Fibroblast of skin of back (primary cell): Measurements from ENCODE around the gene CEACAM3.

ENCODE experiments used
- DNase-seq: peaks from one replicate; pipeline ENCODE4 v3.0.0-alpha.2; 2013

The CEACAM3 gene

DNA sequence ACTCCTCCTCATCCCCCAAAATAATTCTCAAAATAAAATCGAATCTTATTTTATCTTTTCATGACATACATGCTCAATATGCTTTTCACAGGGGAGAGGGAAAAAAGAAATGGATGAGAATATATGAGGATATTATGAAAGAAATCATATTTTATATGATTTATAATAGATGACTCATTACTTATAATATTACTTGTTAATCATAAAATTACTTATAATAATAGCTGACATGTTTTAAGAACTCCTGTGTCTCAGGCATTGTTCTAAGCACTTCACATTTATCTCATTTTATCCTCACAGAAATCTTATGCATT is 3.0 kb upstream of the CEACAM3 start:
- no peak for DNase-seq

GRCh38 chr19:41795031-41795461 is 1.3 kb upstream of the CEACAM3 start:
- peak; percentile 31 for DNase-seq

GRCh38 chr19:41796901-41797300 is 514 bp downstream of the CEACAM3 start:
- no peak for DNase-seq

GRCh38 chr19:41799444-41800000 is 3.1 kb downstream of the CEACAM3 start:
- no peak for DNase-seq

DNA sequence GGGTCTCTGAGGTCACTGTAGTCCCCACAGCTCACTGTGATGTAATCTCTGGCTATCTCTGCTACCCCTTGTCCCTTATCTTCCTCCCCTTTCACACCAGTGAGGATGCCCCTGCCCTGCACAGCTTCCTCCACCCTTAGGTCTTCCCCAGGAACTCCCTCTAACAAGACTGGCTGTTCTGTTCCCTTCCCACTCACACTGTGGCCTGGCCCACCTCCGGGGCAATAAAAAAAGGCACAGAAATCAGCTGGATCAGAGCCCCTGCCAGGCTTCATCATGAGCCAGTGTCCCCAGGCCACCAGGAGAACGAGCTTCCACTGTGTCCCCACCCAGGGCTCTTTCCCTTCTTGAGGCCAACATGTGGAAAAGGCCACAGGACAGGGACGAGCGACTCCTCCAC is 4.6 kb downstream of the CEACAM3 start:
- no peak for DNase-seq

DNA sequence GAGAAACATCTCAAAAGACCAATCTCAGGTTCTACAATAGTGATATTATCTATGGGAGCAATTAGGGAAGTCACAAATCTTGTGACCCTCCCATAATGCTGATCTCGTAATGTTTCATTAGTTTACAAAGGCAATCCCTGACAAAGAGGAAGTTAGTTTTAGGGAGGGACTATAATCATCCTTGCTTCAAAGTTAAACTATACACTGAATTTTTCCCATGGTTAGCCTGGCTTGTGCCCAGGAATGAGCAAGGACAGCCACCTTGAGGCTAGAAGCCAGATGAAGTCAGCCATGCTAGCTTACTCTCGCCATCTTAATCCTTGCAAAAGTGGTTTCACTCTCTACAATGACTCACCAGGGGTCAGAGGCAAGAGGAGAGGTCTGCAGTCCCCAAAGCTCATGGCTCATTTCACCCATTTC is 5.4 kb downstream of the CEACAM3 start:
- no peak for DNase-seq

DNA sequence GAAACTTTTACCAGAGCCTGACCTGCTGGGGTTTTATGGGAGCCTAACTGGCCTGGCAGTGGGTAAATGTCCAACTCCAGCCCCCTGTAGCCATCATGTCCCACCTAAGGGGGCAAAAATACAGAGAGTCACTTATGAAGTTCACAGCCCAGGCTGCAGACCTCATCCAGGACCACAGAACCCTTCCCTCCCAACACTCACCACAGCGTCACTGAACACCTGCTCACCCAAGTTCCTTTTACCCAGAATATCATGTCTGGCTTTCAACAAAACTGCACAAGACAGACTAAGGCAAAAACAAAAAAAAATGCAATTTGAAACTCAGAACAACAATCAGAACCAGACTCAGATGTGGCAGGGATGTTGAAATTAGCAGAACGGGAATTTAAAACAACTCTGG is 6.4 kb downstream of the CEACAM3 start:
- DNase-seq, result no peak

GRCh38 chr19:41804336-41804735 is 7.9 kb downstream of the CEACAM3 start:
- no peak for DNase-seq

DNA sequence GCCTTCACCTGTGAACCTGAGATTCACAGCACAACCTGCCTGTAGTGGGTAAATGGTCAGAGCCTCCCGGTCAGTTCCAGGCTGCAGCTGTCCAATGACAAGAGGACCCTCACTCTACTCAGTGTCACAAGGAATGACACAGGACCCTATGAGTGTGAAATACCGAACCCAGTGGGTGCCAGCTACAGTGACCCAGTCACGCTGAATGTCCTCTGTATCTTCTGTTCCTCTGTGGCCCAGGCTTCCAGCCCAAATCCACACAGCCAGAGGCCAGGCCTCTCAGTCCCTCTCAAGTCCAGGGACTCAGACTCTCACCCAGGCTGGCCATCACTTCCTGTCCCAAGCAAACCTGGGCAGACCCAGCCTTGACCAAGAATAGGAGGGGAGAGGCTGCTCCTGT is 10.8 kb downstream of the CEACAM3 start:
- no peak for DNase-seq

GRCh38 chr19:41808663-41809566 is 12.5 kb downstream of the CEACAM3 start:
- no peak for DNase-seq

GRCh38 chr19:41810301-41810700 is 13.9 kb downstream of the CEACAM3 start:
- no peak for DNase-seq

DNA sequence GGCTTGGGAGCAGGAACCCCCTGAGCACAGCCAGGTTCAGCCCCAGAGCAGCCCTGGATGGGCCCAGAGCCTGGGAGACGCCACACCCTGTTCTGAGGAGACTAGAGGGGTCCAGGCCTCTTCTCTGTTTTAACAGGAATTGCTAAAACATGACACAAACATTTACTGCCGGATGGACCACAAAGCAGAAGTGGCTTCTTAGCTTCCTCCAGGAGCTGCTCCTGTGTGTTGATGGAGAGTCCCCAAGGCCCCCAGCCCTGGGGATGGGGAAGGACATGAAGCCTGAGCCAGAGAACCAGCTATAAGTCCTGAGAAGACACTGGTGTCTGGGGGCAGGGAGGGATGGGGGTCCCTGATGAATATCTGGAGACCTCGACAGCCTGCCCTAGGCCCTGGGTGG is 14.6 kb downstream of the CEACAM3 start:
- DNase-seq, result no peak

DNA sequence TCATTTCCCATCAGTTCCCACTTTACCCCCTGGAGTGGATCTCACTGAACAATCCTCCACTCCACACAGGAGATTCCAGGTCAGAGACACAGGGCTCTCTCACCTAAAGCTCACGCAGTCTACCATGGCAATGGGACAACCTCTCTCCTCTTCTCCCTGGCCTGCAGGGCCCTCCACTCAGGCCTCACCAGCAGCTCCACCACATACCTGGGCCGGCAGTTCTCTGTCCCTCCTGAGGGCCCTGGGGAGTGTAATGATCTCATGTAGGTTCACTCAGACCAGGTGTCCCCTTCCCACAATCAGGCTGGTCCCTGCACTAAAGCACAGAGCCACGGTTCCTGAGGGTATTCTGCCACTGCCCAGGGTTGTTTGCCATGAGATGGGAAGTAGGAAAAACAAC is 15.6 kb downstream of the CEACAM3 start:
- DNase-seq, result no peak

GRCh38 chr19:41813911-41814310 is 17.5 kb downstream of the CEACAM3 start:
- no peak for DNase-seq

GRCh38 chr19:41815301-41815700 is 18.9 kb downstream of the CEACAM3 start:
- DNase-seq, result no peak

DNA sequence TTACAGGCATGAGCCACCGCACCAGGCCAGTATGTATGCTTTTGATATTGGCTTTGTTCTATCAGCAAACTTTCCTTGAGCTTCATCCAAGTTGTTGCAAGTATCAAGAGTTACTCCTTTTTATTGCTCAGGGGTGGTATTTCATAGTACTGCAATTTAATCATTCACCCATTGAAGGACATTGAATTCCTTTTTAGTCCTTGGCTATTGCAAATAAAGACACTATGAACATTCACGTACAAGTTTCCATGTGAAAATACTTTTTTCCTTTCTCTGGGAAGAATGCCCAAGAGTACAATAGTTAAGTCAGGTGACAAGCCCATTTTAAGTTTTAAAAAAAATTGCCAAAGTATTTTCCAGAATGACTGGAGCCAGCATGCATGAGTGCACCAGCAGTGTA is 20.4 kb downstream of the CEACAM3 start:
- DNase-seq, result no peak

DNA sequence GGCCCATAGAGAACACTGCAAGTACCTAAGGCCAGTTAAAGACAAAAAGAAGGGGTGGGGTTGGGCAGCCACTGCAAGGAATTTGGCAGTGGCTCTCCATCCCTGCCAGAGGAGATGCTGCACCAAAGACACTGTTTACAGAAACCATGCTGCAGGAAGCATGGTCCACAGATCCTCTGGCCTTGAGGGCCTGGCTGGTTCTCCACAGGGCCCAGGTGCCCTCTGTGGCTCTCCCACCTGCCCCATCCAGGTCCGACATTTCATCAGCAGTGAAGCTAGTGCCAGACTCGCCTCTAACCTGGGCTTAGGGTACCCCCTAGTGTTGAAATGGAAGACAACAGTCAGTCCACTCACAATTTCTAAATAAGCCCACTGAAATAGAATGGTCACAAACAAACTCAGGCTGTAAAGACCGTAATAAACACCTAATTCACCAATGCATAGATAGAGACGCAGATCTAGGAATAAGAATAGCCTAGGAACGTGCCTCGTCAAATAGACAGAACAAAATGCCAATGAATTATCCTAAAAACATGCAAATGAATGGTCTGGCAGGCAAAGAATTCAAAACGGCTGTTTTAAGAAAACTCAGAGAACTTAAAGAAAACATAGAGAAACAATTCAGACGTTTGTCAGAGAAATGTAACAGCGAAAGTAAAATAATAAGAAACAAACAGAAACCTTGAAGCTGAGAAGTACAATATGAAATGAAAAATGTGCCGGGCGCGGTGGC is 24.8 kb downstream of the CEACAM3 start:
- no peak for DNase-seq

GRCh38 chr19:41837981-41838708 is 41.8 kb downstream of the CEACAM3 start:
- DNase-seq, result no peak

DNA sequence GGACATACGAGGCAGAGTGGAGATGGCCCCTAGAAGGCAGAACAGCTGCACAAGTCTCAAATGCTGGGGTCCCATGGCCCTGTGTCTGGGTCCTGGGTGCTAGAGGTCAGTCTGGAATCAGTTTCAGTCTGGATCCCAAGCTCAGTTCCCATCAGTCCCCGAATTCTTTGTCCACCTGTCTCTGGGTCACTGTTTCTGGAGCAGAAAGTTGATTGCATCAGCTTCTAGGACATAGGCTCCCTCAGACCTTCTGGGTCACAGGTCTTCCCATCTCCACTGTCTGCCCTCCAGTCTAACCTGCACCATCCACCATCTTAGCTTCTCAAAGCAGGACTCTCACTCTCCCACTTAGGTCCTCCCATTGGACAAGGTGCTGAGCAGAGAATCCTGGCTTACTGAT is 42.8 kb downstream of the CEACAM3 start:
- DNase-seq, result no peak

- DNase-seq, result no peak
Measured at GRCh38 chr19:41843371-41843770, 47.0 kb downstream of the CEACAM3 start.

GRCh38 chr19:41844601-41845000 is 48.2 kb downstream of the CEACAM3 start, which contains the start of gene LYPD4:
TSS of gene LYPD4 (minus strand) at chr19:41844683. CDS start at chr19:41839285, 5,398 bp downstream.
- DNase-seq, result no peak

DNA sequence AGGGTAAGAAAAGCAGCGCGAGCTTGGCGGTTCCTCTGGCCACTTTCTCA is 48.4 kb downstream of the CEACAM3 start, which contains the start of gene DMRTC2:
DMRTC2 (plus strand) TSS at position 42 of the 50 bp plus-strand sequence. CDS start 2,387 bp downstream, outside the sequence.
- DNase-seq, result no peak

DNA sequence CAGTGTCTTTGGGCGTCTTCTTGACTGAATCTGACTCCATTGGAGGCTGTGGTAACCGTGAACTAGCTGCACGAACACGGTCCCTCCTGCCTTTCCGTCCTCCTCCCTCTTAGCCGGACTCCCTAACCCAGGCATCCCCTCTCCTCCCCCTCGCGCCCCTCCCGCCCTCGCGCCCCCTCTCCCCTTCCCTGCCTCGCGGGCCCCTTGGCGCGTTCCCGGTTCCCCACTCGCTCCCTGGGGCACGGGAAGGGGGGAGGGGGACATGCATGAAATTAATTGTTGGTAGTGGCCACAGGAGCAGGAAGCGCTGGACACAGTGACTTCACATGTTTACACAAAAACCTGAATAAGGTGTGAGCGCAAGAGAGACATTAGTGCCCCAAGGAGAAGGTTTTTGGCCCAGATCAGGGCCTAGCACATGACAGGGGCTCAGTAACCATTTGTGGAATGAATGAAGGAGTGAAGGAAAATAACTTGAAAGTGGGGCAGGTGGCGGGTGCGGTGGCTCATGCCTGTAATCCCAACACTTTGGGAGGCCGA is 48.7 kb downstream of the CEACAM3 start:
- no peak for DNase-seq
